Measurements from ENCODE around the gene COX5B.

- TF ChIP-seq POLR2A (IDR thresholded peaks at IDR 0.05) (no peak), CTCF (IDR thresholded peaks at IDR 0.05) (no peak)
Observed at GRCh38 chr2:97617911-97618310, 28.0 kb upstream of the COX5B start.

Data from lower leg skin (tissue), 3 donors.